HG02763 (cell line): ENCODE results near the gene CCDC57.
A peak's percentile ranks its signal among the peaks of the same experiment; 100 is the strongest.

Experiments used
- ATAC-seq: cut with Tn5 transposase; IDR thresholded peaks from one replicate; pipeline ENCODE4 v1.9.1; 2021; ENCODE audit warnings: mild to moderate bottlenecking, moderate library complexity; ENCODE audit not compliant: unreplicated experiment

The CCDC57 gene

GRCh38 chr17:82065193-82065637 is 147.4 kb downstream of the CCDC57 start:
- peak; percentile 34 for ATAC-seq

- ATAC-seq, result no peak
These were observed 148.0 kb downstream of the CCDC57 start for GRCh38 chr17:82064433-82065192.

- ATAC-seq, result no peak
These were observed 148.9 kb downstream of the CCDC57 start for GRCh38 chr17:82063424-82064415.

GRCh38 chr17:82062984-82063368 is 149.7 kb downstream of the CCDC57 start:
- no peak for ATAC-seq

GRCh38 chr17:82062076-82062983 is 150.3 kb downstream of the CCDC57 start:
- ATAC-seq, result no peak

GRCh38 chr17:82061047-82061925 is 151.4 kb downstream of the CCDC57 start:
- ATAC-seq, result no peak

- no peak for ATAC-seq
These were observed 152.0 kb downstream of the CCDC57 start for GRCh38 chr17:82060614-82061013.

- ATAC-seq, result no peak
These were observed 152.7 kb downstream of the CCDC57 start for GRCh38 chr17:82060001-82060380.

GRCh38 chr17:82059272-82060000 is 153.2 kb downstream of the CCDC57 start:
- no peak for ATAC-seq

GRCh38 chr17:82058855-82059249 is 153.8 kb downstream of the CCDC57 start:
- no peak for ATAC-seq

GRCh38 chr17:82058230-82058854 is 154.3 kb downstream of the CCDC57 start:
- ATAC-seq, result no peak

GRCh38 chr17:82056729-82057621 is 155.7 kb downstream of the CCDC57 start:
- ATAC-seq, result no peak

GRCh38 chr17:82055965-82056728 is 156.5 kb downstream of the CCDC57 start:
- no peak for ATAC-seq

- ATAC-seq, result no peak
These were observed 157.3 kb downstream of the CCDC57 start for GRCh38 chr17:82055023-82055964.

GRCh38 chr17:82054351-82055022 is 158.2 kb downstream of the CCDC57 start:
- ATAC-seq, result no peak
